GM21529 (cell line): ENCODE results near the gene CCNT2.
"Not testable (repeated sequence)": the region's sequence is repeated elsewhere in the genome, so short reads cannot be mapped to it uniquely, and the experiment has no call there.

ENCODE experiments used
- ATAC-seq: cut with Tn5 transposase; IDR thresholded peaks from one replicate; pipeline ENCODE4 v1.9.1; 2021; ENCODE audit not compliant: unreplicated experiment

Gene CCNT2

GRCh38 chr2:134973241-134974138, 54.9 kb downstream of the CCNT2 start:
- no peak for ATAC-seq

GRCh38 chr2:134975281-134976009, 56.8 kb downstream of the CCNT2 start:
- no peak for ATAC-seq

- no peak for ATAC-seq
These were observed 57.6 kb downstream of the CCNT2 start for GRCh38 chr2:134976074-134976702.

GRCh38 chr2:134977104-134977503, 58.5 kb downstream of the CCNT2 start:
- not testable (repeated sequence) for ATAC-seq

- no peak for ATAC-seq
These were observed 60.6 kb downstream of the CCNT2 start for GRCh38 chr2:134979221-134979620.

GRCh38 chr2:134980639-134981038, 62.0 kb downstream of the CCNT2 start:
- no peak for ATAC-seq

- ATAC-seq: no peak
These were observed 64.0 kb downstream of the CCNT2 start for GRCh38 chr2:134982603-134983002.

- no peak for ATAC-seq
These were observed 66.4 kb downstream of the CCNT2 start for GRCh38 chr2:134985061-134985460.

GRCh38 chr2:134988994-134989605, 70.5 kb downstream of the CCNT2 start:
- no peak for ATAC-seq

GRCh38 chr2:134999521-134999920, 80.9 kb downstream of the CCNT2 start:
- ATAC-seq: no peak

- ATAC-seq: no peak
These were observed 84.2 kb downstream of the CCNT2 start for GRCh38 chr2:135002836-135003235.

GRCh38 chr2:135004005-135004746, 85.6 kb downstream of the CCNT2 start:
- ATAC-seq: peak; percentile 96

GRCh38 chr2:135005753-135006152, 87.1 kb downstream of the CCNT2 start:
- ATAC-seq: no peak
